GM21717 (cell line): ENCODE results near the gene PDLIM4.

ENCODE experiments used
- ATAC-seq: cut with Tn5 transposase; IDR thresholded peaks from one replicate; pipeline ENCODE4 v1.9.1; 2021; ENCODE audit warnings: mild to moderate bottlenecking, moderate library complexity; ENCODE audit not compliant: unreplicated experiment

PDLIM4 gene

DNA sequence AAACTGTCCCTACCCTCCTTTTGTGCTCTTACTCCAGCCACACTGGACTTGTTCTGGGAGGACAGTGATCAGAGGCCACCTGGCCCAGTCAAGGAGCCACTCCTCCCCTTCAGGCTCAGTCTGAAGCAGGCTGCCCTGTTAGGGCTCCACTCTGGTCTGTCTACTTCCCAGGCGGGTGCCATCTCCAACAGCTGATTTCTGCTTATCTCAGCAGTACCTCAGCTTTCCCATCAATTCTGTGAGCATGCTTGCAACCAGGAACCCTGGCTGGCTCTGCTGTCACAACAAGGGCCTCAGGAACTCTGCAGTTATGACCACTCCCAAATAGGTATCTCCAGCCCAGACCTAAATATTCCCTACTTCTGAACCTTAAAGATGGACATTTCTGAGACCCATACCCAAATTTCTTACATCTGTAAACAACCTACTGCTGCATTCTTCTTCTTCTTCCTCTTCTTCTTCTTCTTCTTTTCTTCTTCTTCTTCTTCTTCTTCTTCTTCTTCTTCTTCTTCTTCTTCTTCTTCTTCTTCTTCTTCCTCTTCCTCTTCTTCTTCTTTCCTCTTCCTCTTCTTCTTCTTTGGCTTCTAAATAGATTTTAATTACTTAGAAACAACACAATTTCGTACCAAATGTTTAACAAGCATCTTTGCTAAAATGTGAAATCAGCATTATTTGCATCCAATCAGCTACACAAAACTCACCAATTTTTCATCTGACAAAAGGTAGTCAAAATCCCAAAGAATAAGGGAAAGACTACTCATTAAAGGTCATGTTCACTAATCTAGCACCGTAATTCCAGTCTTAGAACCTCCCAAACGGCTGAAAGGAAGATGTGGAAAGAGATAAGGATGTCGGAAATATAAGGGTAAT is 23.1 kb downstream of the PDLIM4 start:
- ATAC-seq: no peak

GRCh38 chr5:132281856-132282614 is 24.5 kb downstream of the PDLIM4 start:
- no peak for ATAC-seq

DNA sequence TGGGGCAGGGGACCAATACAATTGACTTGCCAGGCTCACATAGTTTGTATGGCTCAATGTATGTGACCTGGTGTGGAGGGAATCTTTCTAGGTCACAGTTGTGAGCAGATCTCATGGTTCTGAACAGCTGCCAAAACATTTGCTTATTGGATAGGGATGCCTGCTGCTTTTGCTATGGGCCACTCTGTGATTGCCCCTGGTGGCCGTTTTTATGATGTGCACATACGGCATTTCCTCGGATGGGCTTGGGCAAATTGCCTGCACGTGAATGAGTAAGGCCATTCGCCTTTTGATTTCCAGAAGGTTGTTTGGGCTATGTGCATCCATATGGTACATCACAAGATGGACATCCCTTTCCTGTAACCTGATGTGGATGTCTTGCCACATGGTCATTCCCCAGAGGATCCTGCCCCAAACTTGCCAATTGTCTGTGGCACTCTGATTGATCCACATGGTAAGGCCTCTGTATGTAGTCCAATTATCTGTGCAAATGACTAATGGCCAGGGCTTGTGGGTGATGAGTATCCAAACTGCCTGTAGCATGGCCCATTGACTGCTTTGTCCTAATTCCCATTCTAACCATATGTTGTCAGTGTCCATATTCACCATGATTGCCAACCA is 26.0 kb downstream of the PDLIM4 start:
- ATAC-seq: no peak

- no peak for ATAC-seq
Observed at GRCh38 chr5:132289097-132289496, 31.6 kb downstream of the PDLIM4 start.

- no peak for ATAC-seq
Observed at GRCh38 chr5:132291026-132291425, 33.5 kb downstream of the PDLIM4 start.

- peak; percentile 40 for ATAC-seq
Observed at GRCh38 chr5:132293066-132293991, 35.8 kb downstream of the PDLIM4 start.

DNA sequence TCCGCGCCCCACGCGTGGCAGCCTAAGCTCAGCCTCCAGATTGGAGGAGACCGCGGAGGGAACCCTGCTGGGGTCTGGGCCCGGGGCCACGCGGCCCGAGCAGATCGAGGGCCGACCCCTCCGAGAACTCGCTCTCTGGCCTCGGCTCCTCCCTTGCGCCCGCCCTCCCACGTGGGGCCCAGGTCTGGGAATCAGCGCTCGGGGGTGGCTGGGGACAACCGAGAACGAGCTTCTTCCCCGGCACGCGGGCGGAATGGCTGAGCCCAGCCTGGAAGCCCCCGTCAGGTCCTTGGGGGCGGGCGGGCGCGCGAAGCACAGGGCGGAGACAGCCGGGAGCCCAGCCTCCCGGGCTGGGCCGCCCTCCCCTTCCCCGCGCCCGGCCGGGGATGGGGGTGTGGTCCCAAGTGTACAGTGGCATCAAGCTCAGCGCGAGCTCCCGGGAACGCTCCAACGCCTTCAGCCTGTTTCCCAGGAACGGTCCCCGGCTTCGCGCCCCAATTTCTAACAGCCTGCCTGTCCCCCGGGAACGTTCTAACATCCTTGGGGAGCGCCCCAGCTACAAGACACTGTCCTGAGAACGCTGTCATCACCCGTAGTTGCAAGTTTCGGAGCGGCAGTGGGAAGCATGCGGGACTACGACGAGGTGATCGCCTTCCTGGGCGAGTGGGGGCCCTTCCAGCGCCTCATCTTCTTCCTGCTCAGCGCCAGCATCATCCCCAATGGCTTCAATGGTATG is 36.7 kb downstream of the PDLIM4 start, which contains the start of gene SLC22A4:
Gene SLC22A4, plus strand, starts transcription at position 403 of the 736 bp plus-strand sequence. Its CDS starts 223 bp downstream, at position 626.
- peak; percentile 73 for ATAC-seq

- ATAC-seq: peak; percentile 9
Observed at GRCh38 chr5:132294728-132295504, 37.4 kb downstream of the PDLIM4 start.

GRCh38 chr5:132295505-132296411 is 38.3 kb downstream of the PDLIM4 start:
- no peak for ATAC-seq

DNA sequence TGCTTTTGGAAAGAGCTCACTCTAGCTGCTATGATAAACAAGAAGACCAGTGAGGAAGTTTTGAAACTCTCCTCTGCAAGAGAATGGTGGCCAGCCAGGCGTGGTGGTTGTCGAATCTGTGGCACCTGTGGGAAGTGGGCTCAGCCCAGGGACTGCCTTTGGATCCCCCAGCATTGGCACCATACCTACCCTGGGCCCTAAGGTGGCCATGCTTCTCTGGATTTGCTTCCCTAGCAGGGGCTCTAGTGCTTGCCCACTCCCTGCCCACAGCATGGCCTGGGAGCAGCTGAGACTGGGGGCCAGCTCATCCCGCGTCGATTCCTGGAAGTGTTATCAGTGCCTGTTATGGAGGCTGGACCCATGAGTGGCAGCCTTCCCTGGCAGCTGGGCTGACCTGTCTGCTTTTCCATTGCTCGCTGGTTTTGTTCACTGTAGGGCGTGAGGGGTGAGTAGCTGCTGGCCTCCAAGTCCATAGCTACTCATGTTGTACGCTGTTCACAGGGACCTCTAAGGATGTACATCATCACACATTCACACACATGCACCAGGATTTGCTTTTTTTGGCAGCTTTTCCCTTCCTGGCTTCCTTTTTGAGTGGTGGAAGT is 39.0 kb downstream of the PDLIM4 start:
- ATAC-seq: no peak

DNA sequence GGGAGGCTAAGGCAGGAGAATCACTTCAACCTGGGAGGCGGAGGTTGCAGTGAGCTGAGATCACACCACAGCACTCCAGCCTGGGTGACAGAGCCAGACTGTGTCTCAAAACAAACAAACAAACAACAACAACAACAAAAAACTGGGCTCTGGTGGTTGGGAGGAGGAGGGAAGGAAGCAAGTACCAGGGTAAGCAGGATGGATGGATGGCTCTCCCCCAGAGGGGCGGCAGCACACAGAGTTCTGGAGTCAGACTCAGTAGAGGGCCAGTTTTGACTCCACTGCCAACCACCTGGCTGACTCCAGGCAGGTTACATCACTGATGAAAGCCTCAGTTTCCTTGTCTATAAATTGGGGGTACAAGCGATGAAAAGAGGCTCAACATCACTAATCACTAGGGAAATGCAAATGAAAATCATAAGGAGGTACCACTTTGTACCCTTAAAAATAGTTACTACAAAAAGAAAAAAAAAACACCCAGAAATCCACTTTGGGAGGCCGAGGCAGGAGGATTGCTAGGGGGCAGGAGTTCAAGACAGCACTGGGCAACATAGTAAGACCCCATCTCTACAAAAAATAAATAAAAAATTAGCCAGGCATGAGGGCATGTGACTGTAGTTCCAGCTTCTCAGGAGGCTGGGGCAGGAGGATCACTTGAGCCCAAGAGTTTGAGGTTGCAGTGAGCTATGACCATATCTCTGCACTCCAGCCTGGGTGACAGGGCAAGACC is 39.9 kb downstream of the PDLIM4 start:
- no peak for ATAC-seq

GRCh38 chr5:132298298-132299212 is 41.1 kb downstream of the PDLIM4 start:
- ATAC-seq: no peak

DNA sequence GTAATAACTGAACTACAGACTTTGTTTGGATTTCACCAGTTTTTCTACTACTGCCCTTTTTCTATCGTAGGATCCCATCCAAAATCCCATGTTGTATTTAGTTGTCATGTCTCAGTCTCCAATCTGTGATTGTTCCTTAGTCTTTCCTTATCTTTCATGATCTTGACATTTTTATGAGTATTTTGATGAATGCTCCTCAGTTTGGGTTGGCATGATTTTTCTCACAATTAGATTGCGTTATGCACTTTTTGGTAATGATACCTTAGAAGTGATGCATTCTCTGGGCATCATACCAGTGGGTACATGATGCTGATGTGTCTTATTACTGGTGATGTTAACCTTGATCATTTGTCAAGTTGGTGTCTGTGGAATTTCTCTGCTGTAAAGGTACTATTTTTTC is 42.4 kb downstream of the PDLIM4 start:
- no peak for ATAC-seq

DNA sequence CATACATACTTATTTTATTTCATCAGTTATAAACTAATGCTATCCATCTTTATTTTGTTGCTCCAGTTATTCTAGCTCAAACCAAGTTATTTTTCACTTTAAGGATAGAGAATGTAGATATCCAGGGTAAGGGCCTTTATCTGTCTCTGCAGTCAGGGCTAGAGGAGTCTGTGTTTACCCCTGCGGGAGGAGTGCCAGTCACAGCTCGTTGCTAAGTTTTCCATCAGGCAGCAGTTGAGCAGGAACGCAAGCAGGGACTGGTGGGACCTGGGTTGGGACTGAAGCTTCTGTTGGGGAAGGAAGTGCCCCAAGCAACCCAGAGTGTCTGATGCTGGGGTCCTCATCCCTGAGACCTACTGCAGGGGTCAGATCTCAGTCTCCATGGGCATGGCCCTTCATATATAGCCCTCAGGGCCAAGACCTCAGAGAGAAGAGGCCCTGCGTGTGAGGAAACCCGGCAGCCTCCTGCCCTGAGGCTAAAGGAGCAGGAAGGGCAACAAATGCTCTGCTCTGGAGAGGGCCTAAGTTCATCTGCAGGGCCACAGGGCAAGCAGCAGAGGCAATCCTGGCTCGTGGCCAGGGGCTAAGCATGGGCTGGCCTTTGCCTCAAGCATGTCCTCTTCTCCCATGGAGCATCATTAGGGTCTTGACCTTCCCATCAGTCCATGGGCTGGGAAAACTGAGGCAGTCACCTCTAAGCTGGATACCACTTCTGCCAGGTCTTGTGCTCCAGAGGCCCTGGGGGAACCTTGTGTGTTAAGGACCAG is 43.3 kb downstream of the PDLIM4 start:
- no peak for ATAC-seq
